Osteoblast (primary cell): ENCODE measurements around the gene ATP9A. TPM values are rescaled to one million over a fixed set of nuclear protein-coding genes. Genes with fewer than 3 reads are reported as not detected.
"Not testable (repeated sequence)": the region's sequence is repeated elsewhere in the genome, so short reads cannot be mapped to it uniquely, and the experiment has no call there.

Experiments
- DNase-seq: peaks from one replicate; pipeline ENCODE4 v3.0.0; 2011; ENCODE audit warnings: low spot score, mixed read lengths; ENCODE audit not compliant: insufficient read length; ENCODE audit errors: missing footprints
- H2AFZ ChIP-seq: 2 replicates; pipeline ENCODE4 v1.6.0; 2011; ENCODE audit warnings: mild to moderate bottlenecking, low read length
- H3K27ac ChIP-seq: 2 replicates; pipeline ENCODE4 v1.5.1; 2011; ENCODE audit warnings: mild to moderate bottlenecking, low read depth, low read length, moderate library complexity
- H3K27me3 ChIP-seq: 2 replicates; pipeline ENCODE4 v1.6.0; 2012; ENCODE audit warnings: mild to moderate bottlenecking, control low read depth, inconsistent platforms, low read length, moderate library complexity; ENCODE audit not compliant: insufficient read depth
- H3K36me3 ChIP-seq: 2 replicates; pipeline ENCODE4 v1.5.1; 2011; ENCODE audit warnings: mild to moderate bottlenecking, low read length, control low read depth, moderate library complexity; ENCODE audit not compliant: insufficient read depth
- H3K4me1 ChIP-seq: 2 replicates; pipeline ENCODE4 v1.5.1; 2011; ENCODE audit warnings: mild to moderate bottlenecking, low read length, control low read depth, moderate library complexity; ENCODE audit not compliant: insufficient read depth
- H3K4me2 ChIP-seq: 2 replicates; pipeline ENCODE4 v1.6.0; 2011; ENCODE audit warnings: mild to moderate bottlenecking, low read length; ENCODE audit not compliant: insufficient read depth
- H3K4me3 ChIP-seq: fragments of 200-600 bp; sonication (generic); 3 replicates; pipeline ENCODE4 v1.5.1; 2012; ENCODE audit warnings: mild to moderate bottlenecking, low read length, inconsistent platforms; ENCODE audit not compliant: insufficient read depth
- H3K79me2 ChIP-seq: 2 replicates; pipeline ENCODE4 v1.6.0; 2012; ENCODE audit warnings: mild to moderate bottlenecking, low read length, control low read depth, inconsistent platforms; ENCODE audit not compliant: insufficient read depth
- H3K9me3 ChIP-seq: 2 replicates; pipeline ENCODE4 v1.5.1; 2011; ENCODE audit warnings: low read depth, low read length, control low read depth
- H4K20me1 ChIP-seq: 2 replicates; pipeline ENCODE4 v1.6.0; 2012; ENCODE audit warnings: mild to moderate bottlenecking, low read length, control low read depth; ENCODE audit not compliant: insufficient read depth
- CTCF ChIP-seq: IDR thresholded peaks from 2 replicates; pipeline ENCODE4 v1.5.1; 2011; ENCODE audit warnings: mild to moderate bottlenecking, low read depth, low read length, moderate library complexity; ENCODE audit errors: extremely low read depth
- total RNA-seq: library from RNA; depleted of rRNA; stranded (reverse); fragments of >200 nt; gene quantifications from 2 replicates; pipeline ENCODE4 v1.2.3, GENCODE V29; 2012

Gene ATP9A
- total RNA-seq, 1 donor: 48.9 TPM

DNA sequence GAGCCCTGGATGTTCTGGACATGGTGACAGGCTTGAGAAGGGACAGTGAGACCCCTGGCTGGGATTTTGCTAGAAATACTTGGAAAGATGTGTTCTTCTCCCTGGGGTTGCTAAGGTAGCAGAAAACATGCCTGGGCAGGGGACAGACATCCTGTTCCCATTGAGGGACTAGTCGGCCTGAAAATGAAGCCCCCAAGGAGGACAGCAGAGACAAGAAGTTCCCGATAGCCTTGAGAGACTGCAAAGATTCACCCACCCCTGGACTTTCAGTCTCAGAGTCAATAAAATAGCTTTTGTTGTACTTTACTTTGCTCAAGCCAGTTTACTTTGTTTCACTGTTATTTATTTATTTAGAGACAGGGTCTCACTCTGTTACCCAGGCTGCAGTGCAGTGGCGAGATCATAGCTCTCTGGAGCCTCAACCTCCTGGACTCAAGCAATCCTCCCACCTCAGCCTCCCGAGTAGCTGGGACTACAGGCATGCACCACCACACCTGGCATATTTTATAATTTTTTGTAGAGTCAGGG lies 28.4 kb downstream of the ATP9A start:
- DNase-seq: no peak
- Histone ChIP-seq H3K4me3 (no peak overlapping the region), H2AFZ (no peak overlapping the region), H3K4me2 (no peak overlapping the region), H3K36me3 (no peaks in the 10 kb centered on the region), H3K4me1 (peaks cover 15% of the 10 kb centered on the region), H3K27ac (no peak overlapping the region), H3K9me3 (no peaks in the 10 kb centered on the region), H3K27me3 (no peaks in the 10 kb centered on the region), H3K79me2 (peaks cover 18% of the 10 kb centered on the region), H4K20me1 (peaks cover 7% of the 10 kb centered on the region)
- TF ChIP-seq CTCF: no peak

- H2AFZ ChIP-seq: no peak overlapping the region
- no peak for DNase-seq
- H3K36me3 ChIP-seq: no peaks in the 10 kb centered on the region
These were observed 29.2 kb downstream of the ATP9A start for GRCh38 chr20:51738877-51739447.

DNA sequence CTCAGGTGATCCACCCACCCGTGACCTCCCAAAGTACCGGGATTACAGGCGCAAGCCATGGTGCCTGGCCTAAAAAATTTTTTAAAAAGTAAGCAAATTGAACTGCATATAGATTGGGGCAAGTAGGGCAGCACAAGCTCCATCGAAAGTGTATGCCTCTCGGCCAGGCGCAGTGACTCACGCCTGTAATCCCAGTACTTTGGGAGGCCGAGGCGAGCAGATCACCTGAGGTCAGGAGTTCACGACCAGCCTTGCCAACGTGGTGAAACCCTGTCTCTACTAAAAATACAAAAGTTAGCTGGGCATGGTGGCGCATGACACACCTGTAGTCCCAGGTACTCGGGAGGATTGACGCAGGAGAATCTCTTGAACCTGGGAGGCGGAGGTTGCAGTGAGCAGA lies 29.9 kb downstream of the ATP9A start:
- not testable (repeated sequence) for H3K27ac ChIP-seq, H3K4me3 ChIP-seq, H3K27me3 ChIP-seq, H3K4me1 ChIP-seq, DNase-seq, H3K9me3 ChIP-seq, H4K20me1 ChIP-seq, H3K36me3 ChIP-seq, H2AFZ ChIP-seq, H3K4me2 ChIP-seq
- peaks cover 14% of the 10 kb centered on the region for H3K79me2 ChIP-seq

More at GRCh38 chr20:51738877-51739447, 29.2 kb downstream of the ATP9A start:
- Histone ChIP-seq H3K79me2 (peaks cover 14% of the 10 kb centered on the region), H3K27me3 (no peaks in the 10 kb centered on the region), H3K4me3 (no peak overlapping the region), H3K4me2 (no peak overlapping the region), H3K4me1 (peaks cover 10% of the 10 kb centered on the region), H3K27ac (no peak overlapping the region), H4K20me1 (peaks cover 7% of the 10 kb centered on the region), H3K9me3 (no peaks in the 10 kb centered on the region)
- no peak for TF ChIP-seq CTCF

- Histone ChIP-seq H3K9me3 (no peaks in the 10 kb centered on the region), H3K27me3 (no peaks in the 10 kb centered on the region), H3K27ac (no peak overlapping the region), H3K36me3 (no peaks in the 10 kb centered on the region), H3K4me2 (no peak overlapping the region), H2AFZ (no peak overlapping the region), H4K20me1 (peaks cover 7% of the 10 kb centered on the region), H3K4me1 (peaks cover 6% of the 10 kb centered on the region), H3K4me3 (no peak overlapping the region), H3K79me2 (peaks cover 12% of the 10 kb centered on the region)
- DNase-seq: no peak
- TF ChIP-seq CTCF: no peak
These were observed 31.2 kb downstream of the ATP9A start for GRCh38 chr20:51736947-51737346.
